Activated T-helper 1 cell treated with anti-CD3 and anti-CD28 coated beads, Interleukin-12 subunit alpha, Interleukin-12 subunit beta, Interleukin-2, Interleukin-4 antibody, amounts not matched to agents 30 ng/mL and 10 ng/mL and 1 ng/mL, durations not matched to agents 14 hours and 24 hours and 36 hours (primary cell): Measurements from ENCODE around the gene GNG5. TPM values are rescaled to one million over a fixed set of nuclear protein-coding genes. Genes with fewer than 3 reads are reported as not detected.
"Not testable (repeated sequence)": the region's sequence is repeated elsewhere in the genome, so short reads cannot be mapped to it uniquely, and the experiment has no call there.

Source experiments
- DNase-seq: peaks from one replicate; pipeline ENCODE4 v3.0.0; 2021; ENCODE audit warnings: low spot score
- H3K27ac Mint-ChIP-seq: one replicate; pipeline ENCODE4 v1.8.0; 2021; ENCODE audit warnings: mild to moderate bottlenecking, mixed read lengths
- H3K27me3 Mint-ChIP-seq: one replicate; pipeline ENCODE4 v1.8.0; 2022; ENCODE audit warnings: mild to moderate bottlenecking, moderate library complexity, mixed read lengths; ENCODE audit not compliant: insufficient read depth
- H3K36me3 Mint-ChIP-seq: one replicate; pipeline ENCODE4 v1.8.0; 2021; ENCODE audit warnings: low read depth, mixed read lengths
- H3K4me1 Mint-ChIP-seq: one replicate; pipeline ENCODE4 v1.8.0; 2021; ENCODE audit warnings: low read depth, mixed read lengths
- H3K4me3 Mint-ChIP-seq: one replicate; pipeline ENCODE4 v1.8.0; 2021; ENCODE audit warnings: mild to moderate bottlenecking, moderate library complexity, mixed read lengths
- H3K9me3 Mint-ChIP-seq: one replicate; pipeline ENCODE4 v1.8.0; 2021; ENCODE audit warnings: mixed read lengths
- intact Hi-C: fragments of 100-400 bp; cut with micrococcal nuclease; formaldehyde crosslinking; loops from one replicate; pipeline ENCODE4 v1.15.1; 2024
- total RNA-seq: library from RNA; stranded (reverse); gene quantifications from 2 replicates; pipeline ENCODE4 v1.2.3, GENCODE V29; 2022

The GNG5 gene
- total RNA-seq, 1 donor from 2014 or later, result 107 TPM

- peak overlapping the region; percentile 98 for H3K4me3 Mint-ChIP-seq
- H3K36me3 Mint-ChIP-seq, result peaks cover 37% of the 10 kb centered on the region
- intact Hi-C loops, result loop anchor here (1.0 to 2.0 kb wide), 8 partner anchors 26 to 401 kb away; partner anchors contain the start of genes CTBS, GNG5, SPATA1 and SSX2IP
- H3K27me3 Mint-ChIP-seq, result peaks cover 20% of the 10 kb centered on the region
- H3K4me1 Mint-ChIP-seq, result peaks cover 34% of the 10 kb centered on the region
- peak overlapping the region; percentile 97 for H3K27ac Mint-ChIP-seq
- H3K9me3 Mint-ChIP-seq, result peaks cover 18% of the 10 kb centered on the region
- DNase-seq, result no peak
Observed at GRCh38 chr1:84479998-84480397, 26.4 kb downstream of the GNG5 start.

- peaks cover 34% of the 10 kb centered on the region for H3K4me1 Mint-ChIP-seq
- peak within 1 kb of the TSS; percentile 98 for H3K4me3 Mint-ChIP-seq
- peaks cover 18% of the 10 kb centered on the region for H3K9me3 Mint-ChIP-seq
- peak; percentile 70 for DNase-seq
- H3K36me3 Mint-ChIP-seq, result peaks cover 35% of the 10 kb centered on the region
- H3K27ac Mint-ChIP-seq, result peak within 1 kb of the TSS; percentile 97
- intact Hi-C loops, result loop anchor here (1.0 to 2.0 kb wide), 8 partner anchors 27 to 400 kb away; partner anchors contain the start of genes CTBS, GNG5, SPATA1 and SSX2IP
- H3K27me3 Mint-ChIP-seq, result peaks cover 28% of the 10 kb centered on the region
Observed at GRCh38 chr1:84478876-84479868, 27.2 kb downstream of the GNG5 start, which contains the start of gene RPF1. Gene RPF1 (plus strand): TSS chr1:84479266. CDS start chr1:84479282, 16 bp downstream.

GRCh38 chr1:84476225-84476624 is 30.2 kb downstream of the GNG5 start:
- DNase-seq, result no peak
- H3K9me3 Mint-ChIP-seq, result peaks cover 18% of the 10 kb centered on the region
- intact Hi-C loops, result no loop called here
- H3K4me3 Mint-ChIP-seq, result no peak overlapping the region
- H3K4me1 Mint-ChIP-seq, result peaks cover 18% of the 10 kb centered on the region
- peaks cover 15% of the 10 kb centered on the region for H3K36me3 Mint-ChIP-seq
- peaks cover 49% of the 10 kb centered on the region for H3K27me3 Mint-ChIP-seq
- H3K27ac Mint-ChIP-seq, result no peak overlapping the region

- H3K9me3 Mint-ChIP-seq, result no peaks in the 10 kb centered on the region
- H3K27ac Mint-ChIP-seq, result no peak overlapping the region
- H3K36me3 Mint-ChIP-seq, result no peaks in the 10 kb centered on the region
- peaks cover 54% of the 10 kb centered on the region for H3K27me3 Mint-ChIP-seq
- H3K4me3 Mint-ChIP-seq, result no peak overlapping the region
- DNase-seq, result no peak
- no peaks in the 10 kb centered on the region for H3K4me1 Mint-ChIP-seq
- intact Hi-C loops, result no loop called here
Observed at GRCh38 chr1:84467298-84467697, 39.1 kb downstream of the GNG5 start.

- H3K4me3 Mint-ChIP-seq, result no peak overlapping the region
- no peaks in the 10 kb centered on the region for H3K4me1 Mint-ChIP-seq
- DNase-seq, result no peak
- peaks cover 25% of the 10 kb centered on the region for H3K27me3 Mint-ChIP-seq
- intact Hi-C loops, result no loop called here
- H3K9me3 Mint-ChIP-seq, result no peaks in the 10 kb centered on the region
- H3K27ac Mint-ChIP-seq, result no peak overlapping the region
- no peaks in the 10 kb centered on the region for H3K36me3 Mint-ChIP-seq
Observed at GRCh38 chr1:84462118-84462517, 44.3 kb downstream of the GNG5 start.

GRCh38 chr1:84452436-84452835 is 53.9 kb downstream of the GNG5 start:
- intact Hi-C loops, result no loop called here
- H3K27ac Mint-ChIP-seq, result no peak overlapping the region
- H3K4me1 Mint-ChIP-seq, result no peaks in the 10 kb centered on the region
- H3K9me3 Mint-ChIP-seq, result peaks cover 3% of the 10 kb centered on the region
- H3K4me3 Mint-ChIP-seq, result no peak overlapping the region
- DNase-seq, result no peak
- H3K36me3 Mint-ChIP-seq, result no peaks in the 10 kb centered on the region
- peaks cover 22% of the 10 kb centered on the region for H3K27me3 Mint-ChIP-seq

GRCh38 chr1:84450910-84451309 is 55.5 kb downstream of the GNG5 start:
- Mint-ChIP-seq H3K9me3 (peaks cover 6% of the 10 kb centered on the region), H3K27ac (no peak overlapping the region), H3K4me1 (no peaks in the 10 kb centered on the region), H3K27me3 (peaks cover 20% of the 10 kb centered on the region), H3K4me3 (no peak overlapping the region), H3K36me3 (peaks cover 1% of the 10 kb centered on the region)
- intact Hi-C loops, result no loop called here
- no peak for DNase-seq

- H3K9me3 Mint-ChIP-seq, result peaks cover 19% of the 10 kb centered on the region
- H3K36me3 Mint-ChIP-seq, intact Hi-C loops, H3K27ac Mint-ChIP-seq, DNase-seq, H3K27me3 Mint-ChIP-seq, H3K4me1 Mint-ChIP-seq, H3K4me3 Mint-ChIP-seq: not testable (repeated sequence)
Observed at GRCh38 chr1:84448704-84449103, 57.7 kb downstream of the GNG5 start.

Other genes with a start within 250 kb of the GNG5 start
- 0.34 and 0.60 TPM in 2 replicates for gene SAMD13, start 204.9 kb downstream of the GNG5 start, total RNA-seq
- not detected in 2 replicates for gene DNASE2B, start 108.1 kb downstream of the GNG5 start, total RNA-seq
- 65.2 and 65.5 TPM in 2 replicates for gene RPF1, start 27.3 kb downstream of the GNG5 start, total RNA-seq
- gene SPATA1, start 195 bp downstream of the GNG5 start, total RNA-seq, result 1.2 and 1.3 TPM in 2 replicates
- gene CTBS, start 67.9 kb upstream of the GNG5 start, total RNA-seq, result 14.2 and 14.5 TPM in 2 replicates
- gene SSX2IP, start 183.9 kb upstream of the GNG5 start, total RNA-seq, result 11.1 and 15.0 TPM in 2 replicates